Activated T-cell treated with anti-CD3 and anti-CD28 coated beads, Interleukin-2, amount 50 U/mL, for 72 hours (primary cell): Measurements from ENCODE around the gene LY6G5C. TPM values are rescaled to one million over a fixed set of nuclear protein-coding genes. Genes with fewer than 3 reads are reported as not detected.
"Not testable (repeated sequence)": the region's sequence is repeated elsewhere in the genome, so short reads cannot be mapped to it uniquely, and the experiment has no call there.

Source experiments
- ATAC-seq, 2 donors: fragments of 150-1000 bp; cut with Tn5 transposase; replicated peaks in 1 of 2; 2 replicates each; pipeline ENCODE4 v1.10.0; 2021; ENCODE audit warnings: moderate library complexity in 2 of 2, mild to moderate bottlenecking in 1 of 2
- DNase-seq, 2 donors: peaks; one replicate each; pipeline ENCODE4 v3.0.0; 2021 to 2022; ENCODE audit warnings: mixed read lengths in 1 of 2
- H3K27ac Mint-ChIP-seq: one replicate; pipeline ENCODE4 v1.8.0; 2022; ENCODE audit warnings: mild to moderate bottlenecking, moderate library complexity, mixed read lengths
- H3K27me3 Mint-ChIP-seq: one replicate; pipeline ENCODE4 v1.8.0; 2022; ENCODE audit warnings: low read depth, mixed read lengths
- H3K36me3 Mint-ChIP-seq, 2 donors: one replicate each; pipeline ENCODE4 v1.8.0; 2022; ENCODE audit warnings: mixed read lengths in 2 of 2, mild to moderate bottlenecking in 1 of 2; ENCODE audit not compliant: insufficient read depth in 2 of 2
- H3K4me1 Mint-ChIP-seq: one replicate; pipeline ENCODE4 v1.8.0; 2022; ENCODE audit warnings: low read depth, mixed read lengths
- H3K4me3 Mint-ChIP-seq, 2 donors: one replicate each; pipeline ENCODE4 v1.8.0; 2022; ENCODE audit warnings: mild to moderate bottlenecking in 2 of 2, mixed read lengths in 2 of 2, moderate library complexity in 2 of 2
- H3K9me3 Mint-ChIP-seq, 2 donors: one replicate each; pipeline ENCODE4 v1.8.0; 2022; ENCODE audit warnings: mixed read lengths in 2 of 2
- total RNA-seq, 2 donors: library from RNA; stranded (reverse); gene quantifications; one replicate each; pipeline ENCODE4 v1.2.3, GENCODE V29; 2022

LY6G5C gene
- total RNA-seq, 2 donors from 2014 or later: 2.3 to 6.9 TPM

DNA sequence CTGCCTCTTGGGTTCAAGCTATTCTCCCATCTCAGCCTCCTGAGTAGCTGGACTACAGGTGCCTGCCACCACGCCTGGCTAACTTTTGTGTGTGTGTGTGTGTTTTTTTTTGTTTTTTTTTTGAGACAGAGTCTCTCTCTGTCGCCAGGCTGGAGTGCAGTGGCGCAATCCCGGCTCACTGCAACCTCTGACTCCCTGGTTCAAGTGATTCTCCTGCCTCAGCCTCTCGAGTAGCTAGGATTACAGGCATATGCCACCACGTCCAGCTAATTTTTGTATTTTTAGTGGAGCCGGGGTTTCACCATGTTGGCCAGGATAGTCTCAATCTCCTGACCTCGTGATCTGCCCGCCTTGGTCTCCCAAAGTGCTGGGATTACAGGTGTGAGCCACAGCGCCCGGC, 28.3 kb upstream of the LY6G5C start:
- not testable (repeated sequence) for H3K27ac Mint-ChIP-seq, H3K4me3 Mint-ChIP-seq, ATAC-seq, H3K36me3 Mint-ChIP-seq, DNase-seq, H3K27me3 Mint-ChIP-seq, H3K9me3 Mint-ChIP-seq
- peaks cover 12% of the 10 kb centered on the region for H3K4me1 Mint-ChIP-seq

DNA sequence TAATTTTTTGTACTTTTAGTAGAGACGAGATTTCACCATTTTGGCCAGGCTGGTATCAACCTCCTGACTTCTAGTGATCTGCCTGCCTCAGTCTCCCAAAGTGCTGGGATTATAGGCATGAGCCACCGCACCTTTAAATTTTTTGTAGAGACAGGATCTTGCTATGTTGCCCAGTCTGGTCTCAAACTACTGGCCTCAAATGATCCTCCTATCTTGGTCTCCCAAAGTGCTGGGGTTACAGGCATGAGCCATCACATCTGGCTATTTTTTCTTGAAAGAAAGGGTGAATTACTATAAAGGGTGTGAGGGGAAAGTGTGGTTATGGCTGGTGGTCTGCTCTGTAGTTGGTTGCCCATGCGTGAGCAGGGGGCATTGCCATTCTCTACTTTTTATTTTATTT, 27.4 kb upstream of the LY6G5C start:
- Mint-ChIP-seq H3K4me1 (peaks cover 17% of the 10 kb centered on the region), H3K36me3 (no peaks in the 10 kb centered on the region), H3K27me3 (no peaks in the 10 kb centered on the region), H3K4me3 (no peak overlapping the region), H3K27ac (no peak overlapping the region), H3K9me3 (no peaks in the 10 kb centered on the region)
- no peak for ATAC-seq
- DNase-seq: no peak

DNA sequence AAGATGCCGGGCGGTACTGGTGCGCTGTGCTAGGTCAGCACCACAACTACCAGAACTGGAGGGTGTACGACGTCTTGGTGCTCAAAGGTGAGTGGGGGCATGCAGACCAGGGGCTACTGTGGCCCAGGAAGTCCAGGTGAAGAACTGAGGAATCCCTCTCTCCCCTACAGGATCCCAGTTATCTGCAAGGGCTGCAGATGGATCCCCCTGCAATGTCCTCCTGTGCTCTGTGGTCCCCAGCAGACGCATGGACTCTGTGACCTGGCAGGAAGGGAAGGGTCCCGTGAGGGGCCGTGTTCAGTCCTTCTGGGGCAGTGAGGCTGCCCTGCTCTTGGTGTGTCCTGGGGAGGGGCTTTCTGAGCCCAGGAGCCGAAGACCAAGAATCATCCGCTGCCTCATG, 26.8 kb upstream of the LY6G5C start:
- ATAC-seq (no peak), DNase-seq (no peak)
- Mint-ChIP-seq H3K36me3 (peaks cover under 1% of the 10 kb centered on the region in 2 donors), H3K27ac (no peak overlapping the region), H3K9me3 (no peaks in the 10 kb centered on the region), H3K27me3 (no peaks in the 10 kb centered on the region), H3K4me1 (peaks cover 18% of the 10 kb centered on the region), H3K4me3 (no peak overlapping the region)

DNA sequence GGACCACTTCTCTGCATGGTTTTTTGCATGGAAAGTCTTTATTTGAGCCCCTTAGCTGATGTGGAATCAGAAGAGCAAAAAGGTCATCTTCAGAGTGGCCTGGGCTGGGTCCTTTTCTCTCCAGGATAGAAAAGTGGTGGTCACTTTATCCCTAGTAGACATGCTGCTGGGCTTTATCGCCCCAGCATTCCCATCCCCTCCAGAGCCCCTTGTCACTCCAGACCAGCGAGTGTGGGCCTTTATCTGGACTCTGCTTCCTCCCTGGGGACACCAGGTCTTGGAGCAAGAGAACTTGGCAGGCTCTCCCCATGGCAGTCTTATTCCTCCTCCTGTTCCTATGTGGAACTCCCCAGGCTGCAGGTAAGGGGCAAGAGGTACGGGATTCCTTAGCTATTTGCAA, 25.7 kb upstream of the LY6G5C start, which contains the start of gene LY6G6F:
LY6G6F (plus strand) TSS at position 268 of the 400 bp plus-strand sequence; CDS start at position 309, 41 bp downstream.
- DNase-seq (no peak), ATAC-seq (no peak)
- Mint-ChIP-seq H3K27me3 (no peaks in the 10 kb centered on the region), H3K27ac (no peak within 1 kb of the TSS), H3K4me1 (peaks cover 27% of the 10 kb centered on the region), H3K4me3 (no peak within 1 kb of the TSS), H3K9me3 (no peaks in the 10 kb centered on the region), H3K36me3 (peaks cover 6% of the 10 kb centered on the region in 2 donors)

DNA sequence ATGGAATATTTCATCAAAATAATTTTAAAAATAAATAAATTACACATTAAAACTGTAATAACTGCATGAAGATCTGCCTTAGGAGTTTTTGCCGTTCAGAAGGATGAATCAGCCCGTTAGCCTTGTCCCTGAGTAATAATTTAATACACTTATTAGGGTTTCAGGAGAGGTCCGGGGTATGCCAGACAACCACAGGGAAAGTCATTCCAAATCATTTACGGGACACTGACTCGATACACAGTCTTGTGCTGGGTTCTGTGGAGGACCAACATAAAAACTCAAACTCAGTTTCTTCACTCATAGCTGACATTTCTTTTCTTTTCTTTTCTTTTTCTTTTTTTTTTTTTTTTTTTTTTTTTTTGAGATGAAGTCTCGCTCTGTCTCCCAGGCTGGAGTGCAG, 25.1 kb upstream of the LY6G5C start:
- ATAC-seq: no peak
- H3K36me3 Mint-ChIP-seq: peaks cover 6% of the 10 kb centered on the region in 2 donors
- no peak overlapping the region for H3K4me3 Mint-ChIP-seq
- H3K9me3 Mint-ChIP-seq: no peaks in the 10 kb centered on the region
- no peak for DNase-seq
- H3K27me3 Mint-ChIP-seq: no peaks in the 10 kb centered on the region
- H3K4me1 Mint-ChIP-seq: peaks cover 29% of the 10 kb centered on the region
- no peak overlapping the region for H3K27ac Mint-ChIP-seq

DNA sequence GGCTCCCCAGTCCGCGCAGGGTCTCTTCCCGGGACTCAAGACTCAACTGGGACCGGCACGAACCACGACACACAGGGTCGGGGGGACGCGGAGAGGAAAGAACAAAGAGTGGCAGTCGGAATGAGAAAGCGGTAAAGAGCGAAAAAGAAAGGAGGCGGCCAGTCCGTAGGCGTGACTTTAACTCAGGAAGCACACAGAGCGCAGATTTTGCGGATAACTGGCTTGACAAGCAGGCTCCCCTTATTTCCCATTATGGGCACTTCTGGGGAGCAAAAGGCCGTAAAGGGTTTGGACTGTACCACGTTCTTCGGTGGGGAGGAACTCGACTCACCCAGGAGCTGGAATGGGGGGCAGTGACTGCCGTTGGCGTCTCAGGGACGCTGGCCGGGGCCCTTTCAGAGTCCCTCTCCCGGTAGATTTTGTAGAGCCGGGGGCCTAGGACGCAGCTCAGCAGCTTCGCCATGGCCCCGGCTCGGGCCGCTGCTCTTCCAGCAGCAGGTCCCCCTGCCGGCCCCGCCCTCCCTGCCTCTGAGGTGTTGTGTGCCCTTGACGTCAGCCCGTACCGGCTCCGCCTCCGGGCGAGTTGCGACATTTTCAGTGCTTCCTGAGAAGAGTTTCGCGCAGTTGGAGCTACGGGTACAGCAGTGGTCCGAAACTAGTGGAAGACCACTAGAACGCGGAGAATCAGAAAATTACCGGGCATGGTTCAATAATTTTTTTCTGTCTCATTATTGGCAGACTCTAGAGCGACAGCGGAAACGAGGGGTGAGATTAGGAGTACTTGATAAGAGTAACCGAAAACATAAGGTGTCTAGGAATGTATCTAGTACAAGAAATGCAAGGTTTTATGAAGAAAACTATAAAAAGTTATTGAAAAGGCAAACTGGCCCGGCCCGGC, 22.2 kb upstream of the LY6G5C start, which contains the start of gene ABHD16A:
ABHD16A (minus strand) TSS at position 506 of the 898 bp plus-strand sequence; CDS start at position 463, 43 bp downstream.
- H3K4me1 Mint-ChIP-seq: peaks cover 30% of the 10 kb centered on the region
- H3K36me3 Mint-ChIP-seq: peaks cover 6% of the 10 kb centered on the region in 2 donors
- no peaks in the 10 kb centered on the region for H3K9me3 Mint-ChIP-seq
- H3K4me3 Mint-ChIP-seq: peak within 1 kb of the TSS; percentile 87 to 90
- DNase-seq (peak; percentile 97 to 98), ATAC-seq (peak; percentile 97)
- no peaks in the 10 kb centered on the region for H3K27me3 Mint-ChIP-seq
- H3K27ac Mint-ChIP-seq: peak within 1 kb of the TSS; percentile 95

DNA sequence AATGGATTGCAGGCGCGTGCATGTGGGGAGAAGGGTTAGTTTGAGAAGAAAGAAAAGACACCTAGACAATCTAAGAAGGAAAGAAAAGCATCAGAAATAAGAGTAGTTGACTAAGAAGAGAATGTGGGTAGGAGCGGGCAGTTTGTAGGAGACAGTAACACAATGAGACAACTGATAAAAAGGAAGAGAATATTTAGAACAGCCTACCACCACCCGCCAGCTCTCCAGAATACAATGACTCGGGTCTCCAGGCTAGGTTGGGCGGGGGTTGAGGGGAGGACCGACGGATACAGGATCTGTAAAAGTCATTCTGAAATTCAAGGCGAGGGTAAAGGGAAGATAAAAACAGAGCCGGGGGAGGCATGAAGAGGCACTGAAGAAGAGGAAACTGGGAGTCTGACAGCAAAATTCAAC, 21.5 kb upstream of the LY6G5C start:
- peak overlapping the region; percentile 95 for H3K27ac Mint-ChIP-seq
- DNase-seq (peak; percentile 36 to 45), ATAC-seq (peak; percentile 13 to 24)
- peak overlapping the region; percentile 87 to 90 for H3K4me3 Mint-ChIP-seq
- H3K27me3 Mint-ChIP-seq: no peaks in the 10 kb centered on the region
- no peaks in the 10 kb centered on the region for H3K9me3 Mint-ChIP-seq
- peaks cover 6 to 9% of the 10 kb centered on the region in 2 donors for H3K36me3 Mint-ChIP-seq
- peaks cover 37% of the 10 kb centered on the region for H3K4me1 Mint-ChIP-seq

DNA sequence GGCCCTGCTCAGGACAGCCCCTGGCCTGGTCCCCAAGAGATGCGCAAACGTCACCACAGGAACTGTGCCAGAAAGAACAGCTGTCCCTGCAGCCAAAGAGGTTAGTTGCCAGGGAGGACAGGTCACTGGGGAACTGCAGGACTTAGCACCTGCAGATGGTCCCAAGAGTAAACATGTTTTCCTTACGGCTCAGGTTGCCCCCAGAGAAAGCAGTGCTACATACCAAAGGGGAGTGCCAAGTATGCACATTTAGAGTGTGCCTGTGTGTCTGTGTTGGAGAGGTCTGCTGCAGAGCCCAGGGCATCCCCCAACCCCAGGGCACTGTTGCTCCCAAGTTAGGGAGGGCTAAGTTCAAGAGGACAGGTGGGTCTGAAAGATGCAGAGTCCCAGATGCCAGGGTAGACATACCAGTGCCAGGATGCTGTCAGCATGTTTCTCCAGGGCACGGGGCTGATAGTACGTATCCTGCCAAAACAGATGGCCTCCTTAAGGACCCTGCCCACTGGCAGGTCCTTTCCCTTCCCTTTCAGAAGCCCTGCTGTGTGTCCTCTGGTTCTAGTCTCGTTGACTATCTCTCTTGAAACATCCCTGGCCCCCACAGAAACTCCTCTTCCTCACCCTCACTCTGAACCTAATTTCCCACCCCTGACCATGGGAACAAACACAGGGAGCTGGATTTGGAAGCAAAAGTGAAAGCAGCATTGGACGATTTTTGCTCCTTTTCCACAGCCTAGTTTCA, 21.0 kb upstream of the LY6G5C start:
- ATAC-seq (no peak), DNase-seq (no peak)
- Mint-ChIP-seq H3K27me3 (no peaks in the 10 kb centered on the region), H3K36me3 (peaks cover 6 to 9% of the 10 kb centered on the region in 2 donors), H3K4me1 (peaks cover 40% of the 10 kb centered on the region), H3K4me3 (peak overlapping the region; percentile 87 to 90), H3K27ac (peak overlapping the region; percentile 95), H3K9me3 (no peaks in the 10 kb centered on the region)

DNA sequence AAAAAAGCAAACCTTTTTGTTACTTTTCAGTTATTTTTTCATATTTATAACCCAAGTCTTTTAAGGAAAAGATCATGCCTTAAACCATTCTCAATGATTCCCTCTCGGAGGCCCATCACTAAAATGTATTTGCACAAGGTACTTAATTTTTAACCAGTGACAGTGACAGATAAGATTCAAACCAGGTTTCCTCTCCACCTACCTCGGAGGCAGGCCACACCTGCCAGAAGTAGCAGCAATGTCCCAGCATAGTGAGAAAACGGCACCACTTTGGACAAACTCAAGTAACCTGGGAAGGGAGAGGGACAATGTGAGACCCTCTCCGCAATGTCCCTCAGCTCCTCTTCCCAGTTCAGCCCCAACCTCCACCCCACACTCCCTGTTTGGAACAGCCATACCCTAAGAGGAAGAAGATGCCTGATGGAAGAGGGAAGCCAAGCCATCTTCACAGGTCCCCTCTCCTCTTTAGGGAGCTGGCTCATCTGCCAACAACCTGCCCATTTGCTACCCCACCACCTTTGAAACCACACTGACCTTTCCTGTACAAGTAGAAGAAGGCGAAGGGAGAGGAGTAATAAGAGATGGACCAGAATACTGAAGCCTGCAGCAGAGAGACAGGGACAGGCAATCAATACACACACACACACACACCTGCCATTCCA, 20.0 kb upstream of the LY6G5C start:
- Mint-ChIP-seq H3K4me1 (peaks cover 40% of the 10 kb centered on the region), H3K36me3 (peaks cover 9 to 11% of the 10 kb centered on the region in 2 donors), H3K27ac (no peak overlapping the region)

DNA sequence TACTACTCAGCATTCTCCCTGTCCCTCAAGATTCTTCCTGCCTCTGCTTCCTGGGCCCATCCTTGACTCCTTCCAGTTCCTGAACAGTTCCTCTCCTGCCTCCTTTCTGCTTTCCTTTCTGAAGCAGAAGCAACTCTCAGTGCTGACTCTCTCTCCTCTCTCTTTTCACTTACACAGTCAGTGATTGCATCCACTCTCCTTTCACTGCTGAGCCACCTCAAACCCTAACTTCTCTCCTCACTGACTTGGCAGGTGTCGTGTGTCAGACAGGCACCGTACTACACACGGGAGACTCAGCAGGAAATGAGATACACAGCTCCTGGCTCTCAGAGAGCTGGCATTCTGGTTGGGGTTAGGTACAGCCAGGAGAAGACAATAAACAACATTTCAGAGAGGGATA, 16.7 kb upstream of the LY6G5C start:
- Mint-ChIP-seq H3K27ac (peak overlapping the region; percentile 79), H3K4me3 (peak overlapping the region; percentile 2 to 50), H3K4me1 (peaks cover 30% of the 10 kb centered on the region), H3K27me3 (no peaks in the 10 kb centered on the region), H3K9me3 (no peaks in the 10 kb centered on the region), H3K36me3 (peaks cover 7 to 9% of the 10 kb centered on the region in 2 donors)
- peak in 1 of 2 donors; percentile 23 for DNase-seq
- peak; percentile 43 to 76 for ATAC-seq

More for the DNA sequence above, 20.0 kb upstream of the LY6G5C start:
- ATAC-seq: no peak
- Mint-ChIP-seq H3K27me3 (no peaks in the 10 kb centered on the region), H3K4me3 (peak overlapping the region; percentile 87 to 90), H3K9me3 (no peaks in the 10 kb centered on the region)
- DNase-seq: no peak

DNA sequence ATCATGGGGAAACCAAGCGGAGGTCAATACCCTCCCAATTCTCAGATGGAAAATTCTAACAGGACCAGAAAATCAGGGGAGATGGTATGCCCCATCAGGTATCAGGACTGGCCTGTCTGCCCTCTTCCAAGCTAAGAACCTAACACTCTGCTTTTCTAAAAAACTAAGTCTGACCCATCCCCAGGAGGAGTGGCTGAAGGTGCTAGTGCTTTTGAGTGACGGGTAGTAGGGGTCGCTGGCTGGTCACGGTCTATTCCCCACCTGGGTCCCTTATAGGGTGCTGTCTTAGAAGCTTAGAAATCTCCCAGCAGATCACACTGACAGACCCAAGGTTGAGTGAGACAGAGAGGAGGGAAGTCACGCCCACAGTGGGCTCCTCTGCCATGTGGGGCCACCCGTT, 12.7 kb upstream of the LY6G5C start:
- Mint-ChIP-seq H3K27ac (no peak overlapping the region), H3K36me3 (peaks cover 5% of the 10 kb centered on the region in 2 donors)

DNA sequence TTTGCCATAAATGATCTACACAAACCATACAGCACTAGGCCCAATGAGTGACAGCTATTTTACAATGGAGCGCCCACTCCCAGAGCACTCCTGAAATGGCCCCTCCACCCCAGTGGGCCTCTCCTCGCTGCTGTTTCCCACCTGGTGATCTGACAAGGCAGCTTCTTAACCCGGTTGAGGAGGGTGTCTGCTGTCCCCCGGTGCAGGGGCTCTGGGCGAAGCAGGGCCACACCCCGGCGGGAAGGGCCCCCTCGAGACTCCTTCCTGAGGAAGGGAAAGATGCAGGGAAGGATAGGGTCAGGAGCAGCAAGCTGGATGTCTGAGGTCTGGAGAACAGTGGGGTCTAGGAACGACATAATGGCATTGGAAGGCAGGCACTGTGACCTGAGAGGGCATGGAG, 12.0 kb upstream of the LY6G5C start:
- peaks cover 5% of the 10 kb centered on the region in 2 donors for H3K36me3 Mint-ChIP-seq
- DNase-seq (no peak), ATAC-seq (no peak)
- peaks cover 17% of the 10 kb centered on the region for H3K4me1 Mint-ChIP-seq
- H3K27me3 Mint-ChIP-seq: no peaks in the 10 kb centered on the region
- H3K9me3 Mint-ChIP-seq: no peaks in the 10 kb centered on the region
- H3K27ac Mint-ChIP-seq: no peak overlapping the region
- H3K4me3 Mint-ChIP-seq: no peak overlapping the region

More for the DNA sequence above, 12.7 kb upstream of the LY6G5C start:
- DNase-seq (no peak), ATAC-seq (no peak)
- Mint-ChIP-seq H3K27me3 (no peaks in the 10 kb centered on the region), H3K4me3 (no peak overlapping the region), H3K9me3 (no peaks in the 10 kb centered on the region), H3K4me1 (peaks cover 20% of the 10 kb centered on the region)
